Measurements from ENCODE around the gene MYRIP.

DNA sequence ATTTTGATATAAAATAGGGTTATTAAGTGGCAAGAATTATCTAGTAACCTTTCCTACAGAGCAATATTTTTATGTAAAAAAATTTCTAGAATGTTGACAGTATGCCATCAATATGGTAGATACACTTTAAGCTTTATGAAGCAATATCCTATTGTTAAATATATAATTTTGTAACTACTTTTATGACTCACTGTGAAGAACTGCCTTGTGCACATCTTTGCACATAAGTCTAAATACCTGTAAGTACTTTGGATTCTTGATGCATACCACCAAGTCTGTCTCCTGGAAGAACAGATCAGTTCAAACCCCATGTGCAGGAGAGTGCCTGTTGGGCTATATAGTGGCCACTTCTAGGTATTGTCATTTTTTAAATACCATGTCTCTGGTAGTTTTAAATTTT lies 294.4 kb downstream of the MYRIP start:
- TF ChIP-seq CTCF (IDR thresholded peaks at IDR 0.05; ENCODE audit: low read length) (no peak), EZH2 (IDR thresholded peaks at IDR 0.05; ENCODE audit: borderline replicate concordance, low read length) (no peak)

All from OCI-LY1 (cell line).